Activated naive CD4-positive, alpha-beta T cell treated with Interleukin-2 at 50 U/mL for 16 hours (primary cell): ENCODE data around the gene DGCR8.

ENCODE experiments used
- DNase-seq: peaks from one replicate; pipeline ENCODE4 v3.0.0-alpha.2; 2020

DGCR8 gene

DNA sequence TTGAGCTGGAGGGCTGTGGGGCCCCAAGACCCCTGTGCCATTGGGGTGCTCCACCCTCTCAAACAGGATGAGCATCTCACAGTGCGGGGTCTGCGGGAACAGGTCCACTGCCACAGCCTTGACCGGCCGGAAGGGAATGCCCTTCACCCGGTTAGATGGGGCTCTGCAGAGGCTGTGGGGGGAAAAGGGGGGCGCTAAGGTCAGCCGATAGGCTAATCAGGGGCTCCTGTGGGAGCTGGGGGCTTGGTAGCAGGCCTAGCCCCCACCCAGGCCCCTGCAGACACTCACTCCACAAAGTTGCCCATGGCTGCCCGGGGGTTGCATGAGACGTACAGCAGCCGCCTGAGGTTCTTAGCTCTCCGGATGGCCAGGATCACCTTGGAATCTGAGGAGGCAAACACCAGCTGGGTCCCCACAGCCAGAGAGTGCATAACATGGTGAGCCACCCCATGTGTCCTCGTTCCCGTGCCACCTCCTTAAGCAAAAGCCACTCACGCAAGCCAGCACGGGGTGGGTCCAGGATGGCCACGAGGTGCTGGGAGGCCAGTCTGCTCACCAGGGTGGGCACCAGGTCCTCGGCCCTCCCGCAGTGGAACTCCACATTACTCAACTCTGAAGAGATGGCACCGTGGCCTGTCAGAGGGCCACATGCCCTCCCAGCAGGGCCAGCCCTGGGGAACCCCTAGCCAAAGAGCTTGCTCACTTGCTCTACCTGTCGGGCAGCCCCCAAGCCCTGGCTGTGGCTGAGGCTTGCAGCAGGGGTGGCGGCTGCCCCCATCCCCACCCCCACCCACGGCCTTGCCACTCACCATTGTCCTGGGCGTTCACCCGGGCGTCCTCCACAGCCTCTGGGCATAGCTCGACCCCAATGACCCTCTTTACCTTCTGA, 32.8 kb downstream of the DGCR8 start:
- no peak for DNase-seq

DNA sequence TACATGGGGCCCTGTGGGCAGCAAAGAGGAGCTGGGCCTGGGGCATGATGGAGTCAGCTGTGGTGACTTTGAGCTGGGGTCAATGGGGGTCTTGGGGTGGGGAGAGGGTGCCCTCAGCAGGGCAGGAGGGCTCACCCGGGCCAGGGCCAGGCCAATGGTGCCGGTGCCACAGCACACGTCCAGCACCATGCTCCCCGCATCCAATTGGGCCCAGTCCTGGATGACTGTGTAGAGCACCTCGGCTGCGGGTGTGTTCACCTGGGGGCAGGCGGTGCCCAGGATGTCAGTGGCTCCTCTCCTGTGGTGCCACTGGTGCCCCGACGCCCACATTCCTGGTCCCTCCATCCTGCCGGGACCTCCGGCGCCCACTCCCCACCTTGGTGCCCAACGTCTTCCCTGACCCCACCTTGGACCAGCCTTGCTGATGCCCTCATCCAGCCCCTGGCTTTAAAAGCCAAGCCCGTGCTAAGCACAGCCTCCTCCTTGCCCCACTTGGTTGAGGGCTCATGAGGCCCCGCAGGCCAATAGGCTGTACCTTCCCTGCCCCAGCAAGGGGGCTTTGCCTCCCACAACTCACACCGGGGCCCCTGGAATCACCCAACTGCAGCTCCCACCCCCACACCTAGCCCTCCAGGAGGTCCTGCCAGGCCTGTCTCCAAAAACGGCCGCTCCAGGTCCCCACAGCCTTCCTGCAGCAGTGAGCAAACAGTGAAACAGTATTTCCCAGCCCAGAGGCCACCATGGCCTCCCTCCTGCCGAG, 33.7 kb downstream of the DGCR8 start:
- DNase-seq: no peak

GRCh38 chr22:20114506-20115475, 34.8 kb downstream of the DGCR8 start:
- no peak for DNase-seq

- no peak for DNase-seq
These were observed 35.8 kb downstream of the DGCR8 start, which contains the start of gene RANBP1 for GRCh38 chr22:20115691-20116375. Gene RANBP1, plus strand, starts transcription at chr22:20116104. Its CDS starts 81 bp downstream, at chr22:20116185.

DNA sequence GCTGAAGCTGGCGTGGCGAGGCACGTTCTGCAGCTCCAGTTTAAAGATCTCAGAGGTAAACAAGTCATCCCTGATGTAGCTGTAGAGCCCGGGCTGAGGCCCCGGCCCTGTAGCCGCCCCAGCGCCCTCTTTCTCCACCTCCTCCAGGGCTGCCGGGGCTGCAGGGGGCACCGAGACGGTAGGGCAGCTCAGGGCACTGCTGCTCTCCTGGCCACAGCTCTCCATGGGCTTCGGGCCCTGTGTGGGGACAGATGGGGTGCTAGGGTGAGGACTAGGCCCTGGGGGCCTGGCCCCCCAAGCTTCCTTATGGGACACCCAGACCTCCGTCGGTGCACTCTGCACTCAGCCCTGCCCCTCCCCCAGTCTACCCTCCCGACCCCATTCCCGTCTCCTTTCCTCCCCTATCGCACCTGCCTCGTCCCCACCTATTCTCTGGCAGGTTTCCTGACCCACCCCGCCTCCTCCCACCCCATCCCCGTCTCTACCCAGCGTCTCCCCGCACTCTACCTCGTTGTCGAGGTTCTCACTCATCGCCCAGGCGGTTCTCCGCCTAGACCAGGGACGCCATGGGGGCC, 36.4 kb downstream of the DGCR8 start:
- DNase-seq: no peak

- peak; percentile 97 for DNase-seq
These were observed 37.1 kb downstream of the DGCR8 start, which contains the start of gene TRMT2A for GRCh38 chr22:20116951-20117632. Gene TRMT2A, minus strand, starts transcription at chr22:20117226. Its CDS starts 320 bp downstream, at chr22:20116906.

- DNase-seq: peak; percentile 81
These were observed 37.7 kb downstream of the DGCR8 start for GRCh38 chr22:20117633-20118299.

GRCh38 chr22:20118300-20119020, 38.4 kb downstream of the DGCR8 start:
- no peak for DNase-seq

DNA sequence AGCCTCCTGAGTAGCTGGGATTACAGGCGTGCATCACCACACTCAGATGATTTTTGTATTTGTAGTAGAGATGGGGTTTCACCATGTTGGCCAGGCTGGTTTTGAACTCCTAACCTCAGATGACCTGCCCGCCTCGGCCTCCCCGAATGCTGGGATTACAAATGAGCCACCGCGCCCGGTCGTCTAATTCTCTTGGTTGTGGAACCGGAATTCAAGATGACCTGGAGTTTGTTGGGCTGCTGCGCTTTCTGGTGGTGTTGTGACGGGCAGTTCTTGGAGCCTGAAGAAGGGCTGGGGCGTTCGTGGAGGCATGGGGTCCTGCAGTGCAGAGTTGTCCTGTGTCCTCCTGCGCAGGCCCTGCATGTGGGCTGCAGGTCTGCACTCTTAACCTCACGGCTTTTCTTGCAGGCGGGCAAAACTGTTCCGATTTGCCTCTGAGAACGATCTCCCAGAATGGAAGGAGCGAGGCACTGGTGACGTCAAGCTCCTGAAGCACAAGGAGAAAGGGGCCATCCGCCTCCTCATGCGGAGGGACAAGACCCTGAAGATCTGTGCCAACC, 41.9 kb downstream of the DGCR8 start:
- DNase-seq: no peak

DNA sequence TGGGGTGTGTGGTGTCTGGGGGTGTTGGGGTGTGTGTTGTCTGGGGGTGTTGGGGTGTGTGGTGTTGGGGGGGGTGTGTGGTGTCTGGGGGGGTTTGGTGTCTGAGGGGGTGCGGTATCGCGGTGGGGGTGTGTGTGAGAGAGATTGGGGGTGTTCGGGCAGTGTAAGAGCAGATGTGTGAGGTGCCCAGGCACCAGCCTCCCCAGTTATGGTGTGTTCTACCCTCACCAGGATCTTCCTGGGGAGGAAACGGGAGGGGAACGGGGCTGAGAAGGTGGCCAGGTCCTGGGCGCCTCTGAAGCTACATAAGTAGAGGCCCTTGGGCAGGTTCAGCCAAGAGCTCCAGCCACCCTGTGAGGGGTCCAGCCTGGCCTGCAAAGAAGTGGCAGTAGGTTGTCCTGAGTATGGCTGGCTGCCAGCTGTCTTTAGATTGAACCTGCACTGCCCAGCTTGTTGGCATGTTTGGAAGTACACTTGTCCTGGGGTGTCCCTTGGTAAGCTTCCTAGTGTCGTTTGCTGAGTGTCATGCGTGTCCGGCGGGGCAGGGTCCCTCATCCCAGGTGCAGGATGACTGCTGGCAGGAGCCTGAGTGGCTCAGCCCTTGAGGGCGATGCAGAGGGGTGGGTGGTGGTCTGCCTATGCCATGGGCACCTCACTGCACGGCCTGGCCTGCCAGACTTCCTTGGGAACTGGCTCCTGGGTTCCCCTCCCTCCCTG, 43.5 kb downstream of the DGCR8 start:
- DNase-seq: no peak

DNA sequence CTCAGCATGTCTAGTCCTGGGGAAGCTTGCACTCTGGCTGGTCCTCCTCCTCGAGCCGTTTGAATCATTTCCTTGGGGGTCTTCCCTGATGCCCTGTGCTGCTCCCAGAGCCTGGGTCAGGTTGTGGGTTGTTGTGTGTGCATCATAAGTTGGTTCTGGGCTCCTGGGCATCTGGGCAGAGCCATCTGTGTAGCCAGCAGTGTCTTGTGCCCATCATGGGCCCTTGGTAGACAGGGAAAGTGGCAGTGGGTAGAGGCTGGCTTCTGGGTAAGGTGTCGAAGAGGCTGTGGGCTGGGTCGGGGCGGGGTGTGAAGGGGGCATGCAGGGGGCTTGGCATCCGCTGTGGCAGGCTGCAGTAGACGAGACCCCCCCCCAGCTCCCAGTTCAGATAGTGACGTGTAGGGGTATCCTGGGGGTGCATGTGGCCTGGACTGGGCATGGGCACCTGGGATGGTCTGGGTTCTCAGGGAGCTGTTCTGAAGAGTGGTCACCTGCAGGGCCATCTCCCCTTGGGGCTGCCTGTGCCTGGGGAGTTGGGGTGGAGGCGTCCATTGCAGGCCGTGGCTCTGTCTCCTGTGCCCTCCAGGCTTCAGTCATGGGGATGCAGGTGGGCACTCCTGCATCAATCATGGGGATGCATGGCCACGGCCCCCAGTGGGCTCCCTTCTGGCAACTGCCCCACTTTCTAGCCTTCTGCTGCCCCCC, 44.2 kb downstream of the DGCR8 start:
- DNase-seq: no peak

DNA sequence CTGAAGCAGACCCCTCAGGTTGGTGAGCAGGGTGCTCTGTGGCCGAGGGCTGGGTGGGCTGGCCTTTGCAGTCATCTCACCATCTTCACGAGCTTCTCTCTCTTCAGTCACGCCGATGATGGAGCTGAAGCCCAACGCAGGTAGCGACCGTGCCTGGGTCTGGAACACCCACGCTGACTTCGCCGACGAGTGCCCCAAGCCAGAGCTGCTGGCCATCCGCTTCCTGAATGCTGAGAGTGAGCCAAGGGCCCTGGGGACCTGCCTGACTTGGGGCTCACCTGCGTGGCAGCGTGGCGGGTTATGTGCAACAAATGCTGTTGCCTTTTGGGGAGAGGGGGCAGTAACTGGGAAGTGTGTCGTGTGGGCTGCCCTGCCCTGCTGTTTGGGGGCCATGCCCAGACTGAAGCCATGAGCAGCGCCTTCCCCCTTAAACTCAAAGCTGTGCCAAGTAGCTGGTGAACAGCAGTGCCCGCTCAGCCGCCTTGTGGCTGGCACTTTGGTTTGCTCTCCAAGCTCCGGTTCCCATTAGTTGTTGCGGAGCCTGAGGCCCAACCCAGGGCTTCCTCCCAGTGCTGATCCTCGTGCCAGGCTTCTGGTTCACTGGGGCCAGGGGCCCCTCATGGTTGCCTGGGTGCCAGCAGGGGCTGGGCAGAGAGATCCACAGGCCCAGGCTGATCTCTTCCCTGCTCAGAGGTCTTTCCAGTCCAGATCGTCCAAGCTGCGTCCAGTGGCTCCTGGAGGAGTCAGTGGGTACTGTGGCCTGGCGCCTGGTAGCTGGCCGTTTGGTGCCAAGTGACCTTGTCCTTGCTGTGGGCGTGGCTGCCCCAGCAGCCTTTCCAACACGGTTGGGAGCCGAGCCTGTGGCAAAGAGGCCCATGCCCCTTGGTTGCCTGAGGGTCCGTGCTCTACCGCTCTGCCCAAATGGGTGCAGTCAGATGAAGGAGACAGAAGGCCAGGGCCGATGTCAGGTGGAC, 45.4 kb downstream of the DGCR8 start:
- DNase-seq: no peak

GRCh38 chr22:20126284-20127029, 46.4 kb downstream of the DGCR8 start:
- DNase-seq: no peak

GRCh38 chr22:20127318-20127868, 47.4 kb downstream of the DGCR8 start:
- no peak for DNase-seq

DNA sequence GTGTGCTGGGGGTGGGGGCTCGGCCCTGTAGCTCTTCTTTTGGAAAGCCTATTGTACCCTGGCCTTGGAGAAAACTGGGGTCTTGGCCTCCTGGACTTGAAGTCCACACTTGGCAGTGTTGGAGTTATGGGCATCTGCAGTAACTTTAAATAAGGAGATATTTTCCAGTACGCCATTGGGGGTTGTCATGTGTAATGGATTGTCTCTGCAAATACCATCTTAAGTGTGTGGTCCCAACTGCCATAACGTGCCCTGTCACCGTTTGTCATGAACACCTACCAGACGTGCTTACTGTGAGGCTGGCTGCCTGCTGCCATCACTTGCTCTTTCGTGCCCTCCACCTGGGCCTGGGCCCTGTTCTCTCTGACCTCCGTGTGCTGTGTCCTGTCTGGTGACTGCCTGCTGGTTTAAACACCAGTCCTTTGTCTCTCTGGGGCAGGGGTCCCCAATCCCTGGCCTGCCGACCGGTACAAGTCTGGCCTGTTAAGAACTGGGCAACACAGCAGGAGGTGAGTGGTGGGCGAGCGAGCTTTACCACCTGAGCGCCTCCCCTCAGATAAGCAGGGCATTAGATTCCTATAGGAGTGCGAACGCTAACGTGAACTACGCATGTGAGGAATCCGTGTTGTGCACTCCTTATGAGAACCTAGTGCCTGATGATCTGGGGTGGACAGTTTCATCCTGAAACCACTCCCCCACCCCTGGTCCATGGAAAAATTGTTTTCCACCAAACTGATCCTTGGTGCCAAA, 48.0 kb downstream of the DGCR8 start:
- no peak for DNase-seq
